Activated CD8-positive, alpha-beta memory T cell treated with anti-CD3 and anti-CD28 coated beads for 36 hours (primary cell): Measurements from ENCODE around the gene CTXND1. TPM values are rescaled to one million over a fixed set of nuclear protein-coding genes. Genes with fewer than 3 reads are reported as not detected.

Source experiments
- CTCF ChIA-PET: fragments of 350-600 bp; sonication (Branson Sonifier 250); formaldehyde crosslinking; loops from one replicate; lab custom pipeline; 2021; ENCODE audit warnings: antibody characterized with exemption; lab: Charles Lee
- POLR2A ChIA-PET: fragments of 350-600 bp; sonication (Branson Sonifier 250); formaldehyde crosslinking; loops from one replicate; lab custom pipeline; 2021; ENCODE audit warnings: antibody characterized with exemption; lab: Charles Lee
- total RNA-seq, 2 experiments: library from RNA; stranded (reverse); gene quantifications; one replicate each; pipeline ENCODE4 v1.2.3, GENCODE V29; 2021

Gene CTXND1
- total RNA-seq, 2 experiments from 2014 or later: not detected

DNA sequence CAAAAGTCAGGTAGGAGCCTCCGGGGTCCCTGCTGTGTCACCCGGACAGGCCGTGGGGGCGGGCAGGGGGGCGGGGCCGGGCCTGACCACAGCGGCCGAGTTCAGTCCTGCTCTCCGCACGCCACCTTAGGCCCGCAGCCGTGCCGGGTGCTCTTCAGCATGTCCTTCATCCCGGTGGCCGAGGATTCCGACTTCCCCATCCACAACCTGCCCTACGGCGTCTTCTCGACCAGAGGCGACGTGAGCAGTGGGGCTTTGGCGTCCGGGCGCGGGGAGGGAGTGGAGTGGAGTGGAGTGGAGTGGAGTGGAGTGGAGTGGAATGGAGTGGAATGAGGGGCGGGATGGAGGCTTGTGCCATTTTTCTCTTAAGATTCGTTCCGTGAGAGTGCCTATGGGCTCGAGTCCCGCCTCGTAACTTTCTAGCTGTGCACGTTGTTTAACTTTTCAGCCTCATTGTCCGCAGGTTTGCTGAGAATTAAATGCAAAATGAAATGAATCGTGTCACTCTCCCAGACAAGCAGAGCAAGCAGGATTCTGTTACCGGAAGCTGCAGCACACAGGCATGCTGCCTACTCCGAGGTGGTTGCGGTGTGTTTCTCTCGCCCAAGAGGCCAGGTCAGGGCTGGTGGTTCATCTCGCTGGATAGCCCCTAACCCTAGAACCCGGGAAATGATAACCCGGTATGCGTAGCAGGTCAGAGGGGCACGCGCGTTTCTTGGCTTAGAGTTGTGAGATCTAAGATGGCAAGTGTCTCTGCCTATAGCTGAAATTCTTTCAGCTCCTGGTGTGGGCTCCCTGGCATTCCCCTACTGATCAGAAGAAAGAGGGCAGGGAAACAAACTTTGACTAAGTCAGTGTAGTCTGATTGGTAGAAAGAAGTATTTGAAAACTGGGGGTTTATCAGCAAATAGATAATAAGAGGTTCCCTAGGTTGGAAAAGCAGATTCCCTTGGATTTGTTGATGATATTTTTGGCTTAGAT lies 98.8 kb downstream of the CTXND1 start, which contains the start of gene FAH:
Gene FAH, plus strand, starts transcription at position 104 of the 981 bp plus-strand sequence. Its CDS starts 56 bp downstream, at position 160.
- ChIA-PET POLR2A (interaction anchor here (0.6 to 1.4 kb wide), 7 partner anchors 93 to 298 kb away, joined by 3 to 6 read pairs (median 3); partner anchors contain the start of gene BCL2A1), CTCF (interaction anchor here (1.2 kb wide), 1 partner anchor 24 kb away, joined by 3 read pairs; no protein-coding TSS in a partner anchor)

DNA sequence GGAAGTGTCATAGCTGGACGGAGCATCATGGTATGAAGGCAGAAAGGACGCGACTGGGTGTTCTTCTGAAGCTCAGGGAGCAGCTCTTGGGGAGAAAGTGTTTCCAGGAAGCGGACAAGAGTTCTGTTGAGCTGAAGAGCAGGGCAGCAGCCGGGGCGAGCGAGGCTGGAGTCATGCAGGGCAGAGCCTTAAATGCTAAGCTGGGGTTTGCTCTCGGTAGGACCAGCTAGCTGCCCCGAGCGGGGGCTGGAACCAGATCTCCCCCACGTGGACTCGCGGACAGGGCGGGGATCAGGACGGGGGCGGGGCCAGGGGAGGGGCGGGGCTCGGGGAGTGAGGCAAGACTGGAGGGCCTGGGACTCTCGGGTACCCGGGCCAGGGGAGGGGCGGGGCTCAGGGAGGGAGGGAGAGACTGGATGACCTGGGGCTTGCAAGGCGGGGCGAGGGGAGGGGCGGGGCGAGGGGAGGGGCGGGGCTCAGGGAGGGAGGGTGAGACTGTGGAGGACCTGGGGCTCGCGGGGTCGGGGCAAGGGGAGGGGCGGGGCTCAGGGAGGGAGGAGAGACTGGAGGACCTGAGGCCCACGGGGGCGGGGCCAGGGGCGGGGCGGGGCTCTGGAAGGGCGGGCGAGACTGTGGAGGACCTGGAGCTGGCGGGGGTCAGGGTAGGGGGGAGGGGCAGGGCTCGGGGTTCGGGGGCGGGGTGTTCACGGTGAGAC lies 99.7 kb downstream of the CTXND1 start:
- POLR2A ChIA-PET: interaction anchor here (0.6 to 1.4 kb wide), 5 partner anchors 94 to 297 kb away, joined by 3 to 6 read pairs (median 4); partner anchors contain the start of gene BCL2A1
- CTCF ChIA-PET: no interaction called here

DNA sequence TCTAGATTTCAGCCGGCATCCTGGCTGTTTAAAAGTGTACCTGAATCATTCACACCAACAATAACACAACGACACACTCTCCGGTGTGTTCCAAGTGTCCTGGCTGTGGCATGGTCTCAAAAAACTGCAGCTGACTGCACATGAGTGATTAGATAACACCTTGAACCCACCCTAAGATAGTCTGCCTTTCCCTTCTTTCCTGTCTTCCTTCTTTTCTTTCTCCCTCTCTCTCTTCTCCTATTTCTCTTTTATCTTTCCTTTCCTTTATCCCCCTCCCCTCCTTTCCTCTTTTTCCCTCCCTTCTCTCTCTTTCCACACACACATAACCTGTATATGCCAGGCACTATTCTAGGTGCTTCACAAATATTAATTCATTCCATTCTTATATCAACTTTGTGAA lies 100.4 kb downstream of the CTXND1 start:
- CTCF ChIA-PET: no interaction called here
- POLR2A ChIA-PET: interaction anchor here (1.1 kb wide), 1 partner anchor 228 kb away, joined by 5 read pairs; no protein-coding TSS in a partner anchor

DNA sequence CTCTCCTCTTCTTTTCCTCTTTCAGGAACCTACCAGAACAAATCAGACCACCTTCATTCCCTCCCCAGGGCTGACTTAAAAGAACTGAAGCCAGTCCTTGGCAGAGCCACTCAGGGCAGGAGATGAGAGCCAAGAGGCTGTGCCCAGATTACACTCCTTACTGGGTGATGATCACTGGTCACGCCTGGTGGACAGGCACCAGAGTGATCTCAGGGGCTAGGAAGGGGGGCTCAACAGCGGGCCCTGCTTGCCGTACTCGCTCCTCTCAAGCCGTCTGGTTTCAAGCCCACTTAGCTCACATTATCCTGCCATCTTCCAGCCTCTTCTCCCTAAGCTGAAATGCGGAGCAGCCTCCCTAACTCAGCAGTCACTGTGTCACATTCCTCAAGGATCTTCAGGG lies 100.9 kb downstream of the CTXND1 start:
- ChIA-PET POLR2A (no interaction called here), CTCF (no interaction called here)

Other genes starting within 250 kb of the CTXND1 start
- gene ZFAND6, start 192.5 kb downstream of the CTXND1 start, total RNA-seq: 10 to 100 TPM; 24.4 to 26.7 TPM
- 10 to 100 TPM; 62.8 to 66.1 TPM for gene FAH, start 99.2 kb downstream of the CTXND1 start, total RNA-seq
- not detected for gene ARNT2, start 152.2 kb upstream of the CTXND1 start, total RNA-seq